SIG-M5 treated with dmso at 0.1 percent for 504 hours (cell line): Measurements from ENCODE around the gene KIAA1614.

Experiments used
- DNase-seq: peaks from one replicate; lab custom pipeline; 2025; ENCODE audit not compliant: unreplicated experiment; lab: John Stamatoyannopoulos, UW

Gene KIAA1614

GRCh38 chr1:180908074-180908765 is 4.5 kb upstream of the KIAA1614 start:
- DNase-seq, result no peak

- DNase-seq, result no peak
Observed at GRCh38 chr1:180909005-180909414, 3.7 kb upstream of the KIAA1614 start.

- no peak for DNase-seq
Observed at GRCh38 chr1:180909462-180909976, 3.2 kb upstream of the KIAA1614 start.

GRCh38 chr1:180911640-180912191 is 981 bp upstream of the KIAA1614 start:
- no peak for DNase-seq

GRCh38 chr1:180912211-180912800 is 391 bp upstream of the KIAA1614 start:
- DNase-seq, result no peak

- no peak for DNase-seq
Observed at GRCh38 chr1:180915426-180915965, 2.8 kb downstream of the KIAA1614 start.

- no peak for DNase-seq
Observed at GRCh38 chr1:180916012-180916770, 3.5 kb downstream of the KIAA1614 start.

- no peak for DNase-seq
Observed at GRCh38 chr1:180916771-180917170, 4.1 kb downstream of the KIAA1614 start.

GRCh38 chr1:180917306-180918065 is 4.8 kb downstream of the KIAA1614 start:
- no peak for DNase-seq

- no peak for DNase-seq
Observed at GRCh38 chr1:180918519-180918918, 5.8 kb downstream of the KIAA1614 start.

GRCh38 chr1:180919183-180919700 is 6.5 kb downstream of the KIAA1614 start:
- no peak for DNase-seq

GRCh38 chr1:180920193-180920592 is 7.5 kb downstream of the KIAA1614 start:
- no peak for DNase-seq

GRCh38 chr1:180920702-180921101 is 8.0 kb downstream of the KIAA1614 start:
- DNase-seq, result no peak

GRCh38 chr1:180921386-180921785 is 8.7 kb downstream of the KIAA1614 start:
- DNase-seq, result no peak

- no peak for DNase-seq
Observed at GRCh38 chr1:180921891-180922630, 9.4 kb downstream of the KIAA1614 start.

- DNase-seq, result no peak
Observed at GRCh38 chr1:180922631-180923015, 9.9 kb downstream of the KIAA1614 start.

- DNase-seq, result peak; percentile 17
Observed at GRCh38 chr1:180923021-180923841, 10.5 kb downstream of the KIAA1614 start.

- no peak for DNase-seq
Observed at GRCh38 chr1:180923887-180924286, 11.2 kb downstream of the KIAA1614 start.

GRCh38 chr1:180924939-180925338 is 12.2 kb downstream of the KIAA1614 start:
- DNase-seq, result no peak
